KOPT-K1 (cell line): Measurements from ENCODE around the gene OR5A2.
"Not testable (repeated sequence)": the region's sequence is repeated elsewhere in the genome, so short reads cannot be mapped to it uniquely, and the experiment has no call there.

Experiments
- H3K27ac ChIP-seq: fragments of 200-600 bp; sonication (generic); 2 replicates; pipeline ENCODE4 v1.5.1; 2016; ENCODE audit warnings: antibody characterized with exemption, mild to moderate bottlenecking, low read depth, low read length; ENCODE audit not compliant: poor library complexity, severe bottlenecking
- H3K36me3 ChIP-seq: fragments of 200-600 bp; sonication (generic); 2 replicates; pipeline ENCODE4 v1.5.1; 2017; ENCODE audit warnings: antibody characterized with exemption, mild to moderate bottlenecking, low read length, moderate library complexity; ENCODE audit not compliant: insufficient read depth
- H3K9me3 ChIP-seq: fragments of 200-600 bp; sonication (generic); 2 replicates; pipeline ENCODE4 v1.5.1; 2017; ENCODE audit warnings: antibody characterized with exemption, low read length, mild to moderate bottlenecking; ENCODE audit not compliant: insufficient read depth, poor library complexity, severe bottlenecking

Gene OR5A2, protein sequence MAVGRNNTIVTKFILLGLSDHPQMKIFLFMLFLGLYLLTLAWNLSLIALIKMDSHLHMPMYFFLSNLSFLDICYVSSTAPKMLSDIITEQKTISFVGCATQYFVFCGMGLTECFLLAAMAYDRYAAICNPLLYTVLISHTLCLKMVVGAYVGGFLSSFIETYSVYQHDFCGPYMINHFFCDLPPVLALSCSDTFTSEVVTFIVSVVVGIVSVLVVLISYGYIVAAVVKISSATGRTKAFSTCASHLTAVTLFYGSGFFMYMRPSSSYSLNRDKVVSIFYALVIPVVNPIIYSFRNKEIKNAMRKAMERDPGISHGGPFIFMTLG

DNA sequence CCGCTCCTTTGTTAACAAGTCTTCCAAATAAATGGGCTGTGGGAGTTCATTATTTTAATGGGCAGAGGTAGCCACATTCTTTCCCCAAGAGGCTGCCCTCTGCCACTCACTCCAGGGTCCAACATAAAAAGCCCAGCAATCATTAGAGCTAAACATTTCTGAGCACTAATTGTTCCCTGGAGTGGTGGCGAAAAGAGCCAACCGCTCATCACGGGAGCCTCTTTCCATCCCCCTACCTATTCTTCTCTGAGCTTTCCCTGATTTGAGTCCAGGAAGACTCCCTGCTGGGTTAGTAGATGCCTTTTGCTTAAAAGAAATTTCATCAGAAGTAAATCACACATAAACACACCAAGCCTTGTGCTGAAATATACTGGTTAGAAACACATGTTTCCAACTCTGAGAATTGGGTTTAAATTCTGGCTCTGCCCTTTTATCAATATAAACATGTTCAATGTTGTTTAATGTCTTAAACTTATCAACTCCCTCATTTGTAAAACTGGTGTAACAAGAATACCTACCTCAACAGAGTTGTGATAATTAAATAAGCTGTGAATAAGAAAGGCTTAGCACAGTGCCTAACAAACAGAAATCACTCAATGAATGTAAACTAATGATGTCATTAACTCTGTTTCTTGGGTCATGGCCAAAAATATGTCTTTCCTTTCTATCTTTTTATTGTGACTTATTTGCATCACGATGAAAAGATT is at the start of gene OR5A2:
Gene OR5A2 (minus strand): TSS at position 53 of the 707 bp plus-strand sequence. CDS start 3,460 bp downstream, outside the sequence.
- Histone ChIP-seq H3K9me3 (no peaks in the 10 kb centered on the region), H3K36me3 (no peaks in the 10 kb centered on the region), H3K27ac (no peak within 1 kb of the TSS)

DNA sequence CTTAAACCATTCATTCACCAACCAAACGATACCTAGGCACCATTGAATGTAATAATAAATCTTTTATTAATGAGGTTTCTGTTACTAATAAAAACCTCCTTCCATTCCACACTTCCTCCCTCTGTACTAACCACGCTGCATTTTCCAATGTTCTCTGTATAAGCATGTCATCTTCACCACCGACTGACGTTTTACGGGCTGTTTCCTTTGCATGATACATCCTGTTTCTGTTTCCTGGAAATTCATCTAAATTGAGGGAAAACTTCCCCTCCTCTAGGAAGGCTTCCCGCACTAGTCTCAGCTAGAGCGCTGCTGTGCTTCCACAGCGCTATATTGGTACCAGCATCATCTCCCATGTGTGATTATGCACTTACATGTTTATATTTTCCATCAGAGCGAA is 49.0 kb upstream of the OR5A2 start:
- H3K27ac ChIP-seq, result no peak overlapping the region
- no peaks in the 10 kb centered on the region for H3K9me3 ChIP-seq
- no peaks in the 10 kb centered on the region for H3K36me3 ChIP-seq

DNA sequence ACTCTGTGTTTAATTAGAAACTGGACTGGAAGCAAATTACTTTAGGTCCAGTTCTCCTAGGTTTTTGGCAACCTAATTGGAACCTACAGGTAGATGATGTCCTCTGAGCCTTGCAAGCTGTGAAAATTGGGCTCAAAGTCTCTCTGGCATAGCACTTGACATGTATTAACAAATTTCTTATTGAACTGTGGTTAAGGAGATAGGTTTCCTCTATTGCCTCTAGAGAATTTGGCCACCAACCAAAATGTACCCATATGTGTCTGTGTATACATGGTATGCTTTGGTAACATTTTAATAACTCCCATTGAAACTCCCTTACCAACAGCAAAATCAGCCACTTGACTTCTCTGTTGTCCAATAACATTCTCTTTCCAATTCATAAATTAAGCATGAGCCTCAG is 46.8 kb upstream of the OR5A2 start, which contains the start of gene OR4D10:
Gene OR4D10 (plus strand): TSS at position 301 of the 400 bp plus-strand sequence. CDS start 4,115 bp downstream, outside the sequence.
- Histone ChIP-seq H3K9me3 (no peaks in the 10 kb centered on the region), H3K27ac (no peak within 1 kb of the TSS), H3K36me3 (no peaks in the 10 kb centered on the region)

DNA sequence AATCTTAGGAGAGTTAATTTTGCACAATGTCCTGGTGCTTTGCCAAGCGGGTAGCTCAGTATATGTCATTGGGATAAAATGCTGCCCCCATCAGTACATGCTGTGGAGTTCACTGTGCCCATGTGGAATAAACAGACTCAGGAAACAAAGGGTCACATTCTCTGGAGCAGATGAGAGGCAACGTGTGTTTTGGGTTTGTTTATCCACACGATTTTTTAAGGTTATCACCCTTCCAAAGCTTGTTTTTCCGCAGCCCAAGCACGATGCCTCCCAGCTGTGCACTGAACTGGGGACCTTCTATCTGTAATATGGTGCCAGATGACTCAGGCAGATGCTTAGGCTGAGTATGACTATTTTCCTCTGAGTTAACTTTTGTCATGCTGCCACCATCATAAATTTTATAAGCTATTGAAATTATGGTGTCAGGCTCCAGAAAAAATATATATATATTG is 37.0 kb upstream of the OR5A2 start:
- Histone ChIP-seq H3K9me3 (no peaks in the 10 kb centered on the region), H3K36me3 (no peaks in the 10 kb centered on the region), H3K27ac (no peak overlapping the region)

DNA sequence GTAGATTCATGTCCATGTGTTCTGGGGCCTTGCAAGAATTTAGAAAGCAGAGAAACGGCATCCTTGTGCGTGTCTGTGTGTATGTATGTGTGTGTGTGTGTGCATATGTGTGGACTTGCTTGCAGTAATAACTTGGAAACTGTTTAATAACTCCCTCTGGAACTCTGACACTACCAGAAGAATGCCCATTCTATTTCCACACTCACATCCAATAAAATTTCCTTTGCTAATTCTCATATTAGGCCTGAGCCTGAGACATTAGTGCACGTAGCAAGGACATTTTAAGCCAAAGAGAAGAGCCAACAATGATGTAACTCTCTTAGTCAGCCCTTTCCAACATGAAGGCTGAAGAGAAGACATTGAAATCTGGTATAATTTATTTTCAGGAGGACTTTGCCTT is 33.7 kb upstream of the OR5A2 start:
- no peaks in the 10 kb centered on the region for H3K9me3 ChIP-seq
- no peak overlapping the region for H3K27ac ChIP-seq
- no peaks in the 10 kb centered on the region for H3K36me3 ChIP-seq

DNA sequence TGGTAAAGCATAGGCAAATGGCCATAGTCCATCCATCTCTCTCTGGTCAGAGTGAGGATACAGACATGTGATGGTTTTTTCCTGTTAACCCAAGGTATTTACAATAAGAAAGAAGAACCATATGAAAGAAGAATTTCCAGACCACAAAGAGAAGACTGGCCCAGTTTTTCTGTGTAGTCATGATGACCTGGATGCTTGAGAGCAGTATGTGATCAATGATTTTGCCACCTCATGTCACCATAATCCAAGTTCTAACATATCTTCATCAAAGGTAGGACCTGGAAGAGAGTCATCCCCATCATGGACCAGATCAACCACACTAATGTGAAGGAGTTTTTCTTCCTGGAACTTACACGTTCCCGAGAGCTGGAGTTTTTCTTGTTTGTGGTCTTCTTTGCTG is 30.4 kb upstream of the OR5A2 start, which contains the start of gene OR4D6:
Gene OR4D6 (plus strand): TSS at position 301 of the 400 bp plus-strand sequence. CDS start 0 bp downstream, at position 301.
- Histone ChIP-seq H3K36me3 (no peaks in the 10 kb centered on the region), H3K9me3 (no peaks in the 10 kb centered on the region), H3K27ac (no peak within 1 kb of the TSS)

DNA sequence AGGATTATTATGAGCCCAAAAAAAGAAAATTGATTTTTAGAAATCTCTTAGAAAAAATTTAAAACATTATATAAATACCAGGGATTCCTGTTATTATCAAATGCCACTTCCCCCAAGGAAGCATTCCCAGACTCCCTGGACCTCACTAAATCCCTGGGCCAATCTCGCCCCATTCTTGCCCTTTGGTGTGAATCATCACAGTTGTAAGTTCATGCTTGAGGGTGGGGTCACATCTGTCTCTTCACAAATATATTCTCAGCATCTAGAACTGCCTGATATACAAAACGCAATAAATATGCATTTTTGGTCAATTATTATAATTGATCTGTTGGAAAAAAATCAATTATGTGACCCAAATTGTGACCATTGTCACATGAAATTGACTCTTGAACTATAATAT is 22.3 kb upstream of the OR5A2 start:
- Histone ChIP-seq H3K27ac (no peak overlapping the region), H3K9me3 (peaks cover 8% of the 10 kb centered on the region)

DNA sequence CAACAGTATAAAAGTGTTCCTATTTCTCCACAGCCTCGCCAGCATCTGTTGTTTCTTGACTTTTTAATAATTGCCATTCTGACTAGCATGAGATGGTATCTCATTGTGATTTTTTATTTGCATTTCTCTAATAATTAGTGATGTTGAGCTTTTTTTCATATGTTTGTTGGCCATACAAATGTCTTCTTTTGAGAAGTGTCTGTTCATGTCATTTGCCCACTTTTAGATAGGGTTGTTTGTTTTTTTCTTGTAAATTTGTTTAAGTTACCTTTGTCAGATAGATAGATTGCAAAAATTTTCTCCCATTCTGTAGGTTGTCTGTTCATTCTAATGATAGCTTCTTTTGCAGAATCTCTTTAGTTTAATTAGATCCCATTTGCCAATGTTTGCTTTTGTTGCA is 19.4 kb upstream of the OR5A2 start:
- not testable (repeated sequence) for H3K27ac ChIP-seq, H3K36me3 ChIP-seq, H3K9me3 ChIP-seq

More for the DNA sequence above, 22.3 kb upstream of the OR5A2 start:
- H3K36me3 ChIP-seq, result no peaks in the 10 kb centered on the region

DNA sequence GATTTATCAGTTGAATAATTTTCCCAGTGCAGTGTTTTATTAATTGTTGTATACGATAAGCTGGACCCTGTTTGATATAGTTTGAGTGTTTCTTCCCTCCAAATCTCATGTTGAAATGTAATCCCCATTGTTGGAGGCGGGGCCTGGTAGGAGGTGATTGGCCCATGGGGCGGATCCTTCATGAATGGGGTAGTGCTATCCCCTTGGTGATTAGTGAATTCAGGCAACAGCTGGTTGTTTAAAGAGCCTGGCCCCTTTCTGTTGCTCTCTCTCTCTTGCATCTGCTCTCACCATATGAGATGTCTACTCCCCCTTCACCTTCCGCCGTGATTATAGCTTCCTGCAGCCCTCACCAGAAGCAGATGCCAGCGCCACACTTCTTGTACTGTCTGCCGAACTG is 11.6 kb upstream of the OR5A2 start:
- Histone ChIP-seq H3K27ac (no peak overlapping the region), H3K9me3 (no peaks in the 10 kb centered on the region), H3K36me3 (no peaks in the 10 kb centered on the region)

DNA sequence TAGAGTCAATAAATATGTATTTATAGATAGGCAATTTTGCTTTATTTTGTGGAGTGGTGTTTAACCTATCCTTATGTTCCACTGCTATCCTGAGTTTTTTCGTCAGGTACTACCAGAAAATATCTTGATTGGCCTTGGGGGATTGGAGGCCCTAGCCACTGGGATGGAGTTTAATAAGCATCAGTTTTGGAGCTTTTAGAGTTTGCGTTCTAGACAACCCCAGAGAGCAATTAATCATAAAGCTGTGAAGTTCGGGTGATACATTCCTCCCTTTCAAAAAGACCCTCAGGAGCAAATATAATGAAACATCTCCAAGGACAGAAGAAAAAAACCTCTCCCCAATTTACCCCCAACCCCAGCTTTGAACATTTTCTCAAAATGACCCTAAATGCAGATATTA is 10.0 kb upstream of the OR5A2 start, which contains the start of gene OR5A1:
Gene OR5A1 (plus strand): TSS at position 301 of the 400 bp plus-strand sequence. CDS start 6,700 bp downstream, outside the sequence.
- H3K27ac ChIP-seq, result no peak within 1 kb of the TSS
- H3K36me3 ChIP-seq, result no peaks in the 10 kb centered on the region
- H3K9me3 ChIP-seq, result no peaks in the 10 kb centered on the region

DNA sequence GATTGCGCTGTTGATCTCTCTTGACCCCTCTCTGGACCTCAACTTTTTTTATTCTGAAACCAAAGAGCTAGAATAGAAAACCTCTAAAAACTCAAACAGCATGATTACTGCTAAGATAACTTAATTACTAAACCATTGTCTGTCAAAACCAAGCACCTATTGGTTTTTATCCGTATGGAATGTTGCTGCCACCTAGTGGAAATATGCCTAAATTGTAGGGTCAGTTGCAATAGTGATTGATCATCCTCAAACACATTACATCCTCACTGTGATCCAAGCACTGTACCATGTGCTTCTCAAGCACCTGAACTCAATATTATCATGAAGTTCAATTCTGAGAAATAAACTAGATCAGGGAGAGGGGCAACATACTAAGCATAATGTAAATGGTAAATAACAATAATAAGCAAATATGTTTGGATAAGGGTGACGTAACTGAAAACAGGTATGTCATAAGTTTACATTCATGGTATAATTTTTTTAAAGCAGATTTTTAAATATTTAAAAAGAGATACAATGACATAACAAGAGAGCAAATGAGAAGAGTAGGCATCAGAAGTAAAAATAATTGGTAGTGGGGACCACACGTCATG is 3.8 kb upstream of the OR5A2 start:
- H3K9me3 ChIP-seq, result no peaks in the 10 kb centered on the region
- no peaks in the 10 kb centered on the region for H3K36me3 ChIP-seq

DNA sequence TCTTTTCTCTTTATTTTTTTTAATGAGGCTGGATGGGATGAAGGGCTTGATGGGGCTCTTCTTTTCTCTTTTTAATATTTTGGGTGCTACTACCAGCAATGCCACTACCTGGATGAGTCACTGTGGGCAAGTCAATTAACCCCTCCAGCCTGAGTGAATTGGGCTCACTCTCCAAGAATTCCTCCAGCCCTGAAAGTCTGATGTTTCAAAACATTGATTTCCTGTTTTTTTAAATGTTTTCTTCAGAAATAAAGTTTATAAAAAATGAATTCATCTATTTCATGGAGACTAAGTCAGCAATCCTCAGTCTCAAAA is 812 bp upstream of the OR5A2 start:
- Histone ChIP-seq H3K27ac (no peak overlapping the region), H3K9me3 (no peaks in the 10 kb centered on the region), H3K36me3 (no peaks in the 10 kb centered on the region)

More for the DNA sequence above, 3.8 kb upstream of the OR5A2 start:
- H3K27ac ChIP-seq, result no peak overlapping the region

DNA sequence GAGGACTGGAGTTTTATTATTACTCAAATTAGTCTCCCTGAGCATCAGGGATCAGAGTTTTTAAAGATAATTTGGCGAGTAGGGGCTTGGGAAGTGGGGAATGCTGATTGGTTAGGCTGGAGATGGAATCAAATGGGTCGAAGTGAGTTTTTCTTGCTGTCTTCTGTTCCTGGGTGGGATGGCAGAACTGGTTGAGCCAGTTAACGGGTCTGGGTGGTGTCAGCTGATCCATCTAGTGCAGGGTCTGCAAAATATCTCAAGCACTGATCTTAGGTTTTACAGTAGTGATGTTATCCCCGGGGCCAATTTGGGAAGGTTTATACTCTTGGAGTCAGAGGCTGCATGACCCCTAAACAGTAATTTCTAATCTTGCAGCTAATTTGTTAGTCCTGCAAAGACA is 1.1 kb downstream of the OR5A2 start:
- Histone ChIP-seq H3K9me3 (no peaks in the 10 kb centered on the region), H3K36me3 (no peaks in the 10 kb centered on the region)

DNA sequence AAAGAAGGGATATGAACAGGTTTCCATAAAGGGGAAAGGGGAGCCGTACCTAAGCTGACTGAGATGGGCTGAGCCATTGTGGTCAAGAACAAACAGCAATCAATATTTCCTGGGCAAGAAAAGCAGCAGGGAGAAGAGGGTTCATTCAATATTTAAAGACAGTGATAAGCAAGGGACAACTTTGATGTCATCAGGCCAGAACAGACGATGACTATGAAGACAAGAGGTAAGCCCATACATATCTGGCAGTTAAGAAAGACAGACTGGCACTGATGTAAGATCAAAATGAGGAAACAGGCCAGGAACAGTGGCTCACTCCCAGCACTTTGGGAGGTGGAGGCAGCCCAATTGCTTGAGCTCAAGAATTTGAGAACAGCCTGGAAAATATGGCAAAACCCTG is 2.4 kb downstream of the OR5A2 start:
- no peaks in the 10 kb centered on the region for H3K36me3 ChIP-seq

More for the DNA sequence above, 1.1 kb downstream of the OR5A2 start:
- no peak overlapping the region for H3K27ac ChIP-seq

DNA sequence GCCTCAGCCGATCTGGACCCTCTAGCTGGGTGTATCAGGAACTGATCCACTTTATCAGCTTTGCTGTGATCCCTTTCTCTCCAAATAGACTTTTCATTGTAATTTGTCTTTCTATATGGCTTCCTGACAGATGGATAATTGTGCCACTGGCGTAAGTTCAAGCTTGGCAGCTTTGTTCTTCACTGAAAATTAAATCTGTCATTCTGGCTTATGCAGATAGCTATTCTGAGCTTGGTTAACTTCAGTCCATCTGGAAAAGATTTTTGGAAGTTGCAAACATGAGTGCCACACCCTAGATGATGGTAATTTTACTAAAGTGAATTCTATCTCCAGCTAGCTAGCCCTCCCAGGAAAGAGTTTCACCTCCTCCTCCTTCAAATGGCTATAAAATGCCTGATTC is 8.1 kb downstream of the OR5A2 start:
- H3K9me3 ChIP-seq, result no peaks in the 10 kb centered on the region

More for the DNA sequence above, 2.4 kb downstream of the OR5A2 start:
- Histone ChIP-seq H3K9me3 (no peaks in the 10 kb centered on the region), H3K27ac (no peak overlapping the region)

More for the DNA sequence above, 8.1 kb downstream of the OR5A2 start:
- no peak overlapping the region for H3K27ac ChIP-seq
- H3K36me3 ChIP-seq, result no peaks in the 10 kb centered on the region
